HG03097 (cell line): Measurements from ENCODE around the gene GALNT14.

Experiments used
- ATAC-seq: cut with Tn5 transposase; IDR thresholded peaks from one replicate; pipeline ENCODE4 v1.9.1; 2021; ENCODE audit not compliant: unreplicated experiment, low FRiP score

Gene GALNT14

GRCh38 chr2:31136732-31137131, 1.5 kb downstream of the GALNT14 start:
- ATAC-seq: no peak

- ATAC-seq: no peak
Measured at GRCh38 chr2:31136000-31136399, 2.2 kb downstream of the GALNT14 start.

GRCh38 chr2:31134480-31134879, 3.8 kb downstream of the GALNT14 start:
- ATAC-seq: no peak

GRCh38 chr2:31132786-31133185, 5.5 kb downstream of the GALNT14 start:
- no peak for ATAC-seq

- no peak for ATAC-seq
Measured at GRCh38 chr2:31131871-31132270, 6.4 kb downstream of the GALNT14 start.

GRCh38 chr2:31129375-31130171, 8.7 kb downstream of the GALNT14 start:
- no peak for ATAC-seq

GRCh38 chr2:31127931-31128330, 10.3 kb downstream of the GALNT14 start:
- ATAC-seq: no peak

GRCh38 chr2:31125918-31126695, 12.1 kb downstream of the GALNT14 start:
- ATAC-seq: no peak

DNA sequence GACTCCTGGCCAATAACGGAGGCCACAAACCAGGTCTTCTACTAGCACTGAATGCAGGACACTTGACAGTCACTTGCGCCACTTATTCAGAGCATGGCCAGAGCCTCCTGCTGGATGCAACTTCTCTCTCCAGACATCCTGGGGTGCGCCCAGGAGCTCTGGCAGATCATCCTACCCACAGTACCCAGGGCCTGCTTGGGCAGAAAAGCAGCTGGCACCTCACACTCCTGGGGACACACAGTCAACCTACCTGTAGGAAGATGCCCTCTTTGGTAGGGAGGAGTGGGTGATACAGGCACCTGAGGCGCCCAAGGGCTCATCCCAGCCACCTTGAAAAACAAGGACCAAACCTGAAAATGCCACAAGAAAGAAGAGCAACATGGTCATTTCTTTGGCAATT, 13.3 kb downstream of the GALNT14 start:
- no peak for ATAC-seq

- no peak for ATAC-seq
Measured at GRCh38 chr2:31122133-31122532, 16.1 kb downstream of the GALNT14 start.

DNA sequence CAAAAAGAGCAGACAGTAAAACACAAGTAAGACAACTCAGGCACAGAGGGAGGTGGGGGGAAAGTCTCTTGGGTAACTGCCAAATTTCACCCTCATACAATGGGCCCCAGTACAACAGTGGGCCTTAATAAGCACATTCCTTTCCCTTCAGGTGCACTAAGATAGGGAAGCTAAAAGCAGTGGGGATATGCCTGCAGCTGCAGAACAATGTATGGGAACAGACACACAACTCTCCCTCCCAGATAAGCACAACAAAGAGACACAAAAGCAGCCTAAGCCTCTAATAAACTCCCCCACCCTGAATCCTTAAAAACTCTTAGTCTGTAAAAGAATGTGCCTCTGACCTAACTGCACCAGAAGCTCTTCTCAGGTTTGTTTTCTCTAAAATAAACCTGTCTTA, 24.5 kb downstream of the GALNT14 start:
- ATAC-seq: no peak

- ATAC-seq: no peak
Measured at GRCh38 chr2:31112544-31112943, 25.7 kb downstream of the GALNT14 start.

DNA sequence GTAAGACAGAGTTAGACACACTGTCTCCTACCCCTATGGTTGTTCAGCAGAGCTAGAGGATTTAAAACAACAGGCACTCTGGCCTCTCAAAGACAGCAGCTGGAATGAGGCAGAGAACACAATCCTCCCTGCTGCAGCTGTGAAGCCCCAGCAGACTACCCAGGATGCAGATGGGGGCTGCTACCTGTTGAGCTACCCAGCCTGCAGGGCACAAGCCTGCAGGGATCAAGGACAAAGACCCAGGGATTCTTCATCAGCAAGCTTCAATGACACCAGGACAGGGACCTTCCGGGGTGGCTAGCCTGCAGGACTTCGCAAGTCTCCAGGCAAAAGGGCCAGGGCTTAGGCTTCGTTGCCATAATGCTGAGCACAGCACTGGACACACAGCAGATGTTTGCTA, 27.2 kb downstream of the GALNT14 start:
- ATAC-seq: no peak

DNA sequence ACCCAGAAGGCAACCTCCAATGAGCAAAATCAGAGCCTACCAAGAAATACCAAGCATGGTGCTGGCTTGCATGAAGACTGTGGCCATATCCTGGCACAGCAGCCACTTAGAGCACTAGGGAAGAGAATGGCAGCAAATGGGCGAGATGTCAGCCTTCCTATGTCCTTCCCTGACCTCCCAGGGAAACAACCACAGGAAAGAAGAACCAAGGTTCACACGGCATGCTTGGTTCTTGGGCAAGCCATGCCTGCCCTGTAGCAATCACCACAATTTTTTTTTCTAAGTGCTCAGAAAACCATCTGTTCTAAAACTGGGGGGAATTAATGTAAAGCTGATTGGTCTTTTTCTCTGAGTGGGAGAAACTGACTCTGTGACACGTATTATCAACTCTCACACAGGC, 27.8 kb downstream of the GALNT14 start:
- ATAC-seq: no peak

DNA sequence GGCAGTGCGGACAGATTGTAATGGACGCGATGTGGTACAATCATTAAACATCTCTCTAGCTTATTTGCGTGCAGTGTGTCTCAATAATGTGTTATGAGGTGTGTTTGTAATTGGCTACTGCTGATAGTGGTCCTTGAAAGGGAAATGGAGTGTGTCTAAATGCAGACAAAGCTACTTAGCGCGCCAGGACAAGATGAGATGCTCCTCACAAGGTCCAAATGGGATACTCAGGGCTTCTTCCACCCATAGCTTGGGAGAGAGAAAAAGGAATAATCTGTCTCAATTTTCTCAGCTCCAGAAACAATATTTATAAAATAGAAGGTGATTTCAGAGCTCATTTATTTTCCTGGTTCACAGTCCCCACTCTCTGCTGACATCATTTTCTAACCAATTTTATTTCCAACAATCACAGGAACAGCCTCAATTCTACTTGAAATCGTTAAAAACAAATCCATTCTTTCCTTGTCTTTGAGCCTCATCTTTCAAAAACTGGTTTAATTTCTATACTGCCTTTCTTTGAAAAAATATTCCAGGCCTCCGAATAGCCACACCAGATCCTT, 28.5 kb downstream of the GALNT14 start:
- no peak for ATAC-seq

GRCh38 chr2:31108561-31109286, 29.5 kb downstream of the GALNT14 start:
- ATAC-seq: no peak

DNA sequence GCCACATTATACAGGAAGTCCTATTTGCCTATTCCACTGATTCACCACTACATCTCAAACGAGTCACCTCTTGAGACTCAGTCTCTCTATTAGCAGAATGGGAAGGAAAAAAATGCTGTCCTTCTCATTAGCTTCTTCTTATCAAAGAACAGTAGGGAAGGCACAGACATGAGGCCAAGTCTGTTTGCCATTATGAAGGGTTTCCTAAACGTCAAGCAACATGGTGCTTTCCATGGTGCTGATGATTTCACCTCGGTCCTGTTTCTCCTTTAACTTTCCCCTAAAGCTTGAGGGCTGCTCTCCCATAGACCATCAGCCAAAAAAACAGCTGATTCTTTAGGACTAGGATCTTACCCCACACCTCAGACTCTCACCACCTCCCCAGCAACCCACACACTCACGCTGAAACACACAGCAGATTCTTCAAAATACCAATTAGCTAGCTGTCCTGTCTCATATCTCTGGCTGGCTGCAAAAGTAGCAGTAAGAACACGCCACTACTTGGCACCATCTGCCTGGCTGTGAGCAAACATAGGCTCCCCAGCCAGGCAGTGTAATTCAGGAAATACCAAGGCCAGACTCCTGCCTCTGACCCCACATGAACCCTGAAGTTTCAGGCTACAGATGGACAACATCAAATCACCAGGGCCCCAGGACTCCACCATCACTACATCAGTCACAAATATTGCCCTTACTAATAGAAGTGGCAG, 30.5 kb downstream of the GALNT14 start:
- ATAC-seq: no peak

GRCh38 chr2:31101701-31102100, 36.5 kb downstream of the GALNT14 start:
- ATAC-seq: no peak

- no peak for ATAC-seq
Measured at GRCh38 chr2:31097962-31098613, 40.2 kb downstream of the GALNT14 start.

GRCh38 chr2:31090188-31090587, 48.1 kb downstream of the GALNT14 start:
- ATAC-seq: no peak
